ENCODE data around the gene SLC8A1. TPM values are rescaled to one million over a fixed set of nuclear protein-coding genes. Genes with fewer than 3 reads are reported as not detected.

SLC8A1 gene
- total RNA-seq, 1 experiment from 2014 or later = 1.7 TPM

DNA sequence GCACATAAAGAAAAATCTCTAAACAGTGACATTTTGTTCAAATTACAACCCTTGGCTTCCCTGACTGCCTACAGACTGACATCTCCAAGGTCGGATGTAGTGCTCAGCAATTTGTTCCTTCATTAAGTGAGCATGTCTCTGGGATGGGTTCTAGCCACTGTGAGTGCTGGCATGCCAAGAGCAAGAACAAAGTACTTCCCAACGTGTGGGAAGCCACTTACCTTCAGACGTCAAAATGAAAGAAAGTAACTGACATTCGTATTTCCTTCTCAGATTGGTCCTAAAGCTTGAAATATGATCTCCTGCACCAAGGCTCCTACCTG is 193.8 kb downstream of the SLC8A1 start:
- H3K79me2 ChIP-seq (ENCODE audit: insufficient read depth, low read length) = no peaks in the 10 kb centered on the region
- no peaks in the 10 kb centered on the region for H3K9me3 ChIP-seq (ENCODE audit: control insufficient read depth, low read depth, low read length)
- no CpG with 5 or more reads among the region's 4 CpGs for whole genome bisulfite sequencing (ENCODE audit: extremely low coverage, insufficient read length, low lambda C conversion rate)

More for the DNA sequence above, 193.8 kb downstream of the SLC8A1 start:
- Histone ChIP-seq H4K8ac (replicated peaks; ENCODE audit: insufficient read length, low read depth, low read length) (no peak overlapping the region), H2AFZ (ENCODE audit: low read length) (no peak overlapping the region), H3K27me3 (ENCODE audit: insufficient read depth, low read length) (no peaks in the 10 kb centered on the region), H2AK5ac (ENCODE audit: insufficient read length, low read length) (no peak overlapping the region), H2BK20ac (ENCODE audit: low read depth, low read length, poor library complexity, severe bottlenecking) (no peak overlapping the region), H2BK5ac (ENCODE audit: insufficient read length, low read length) (no peak overlapping the region), H3K9ac (ENCODE audit: extremely low read depth, insufficient read length, low read length) (no peak overlapping the region), H2BK15ac (ENCODE audit: low read depth, low read length) (no peak overlapping the region), H2BK120ac (ENCODE audit: low read depth, low read length, poor library complexity, severe bottlenecking) (no peak overlapping the region), H3K18ac (ENCODE audit: insufficient read length, low read depth, low read length) (no peak overlapping the region), H3T11ph (ENCODE audit: low read length) (no peak overlapping the region), H4K5ac (ENCODE audit: insufficient read length, low read depth, low read length) (no peak overlapping the region), H3K79me1 (ENCODE audit: insufficient read depth, low read depth, low read length, poor library complexity, severe bottlenecking) (no peaks in the 10 kb centered on the region), H3K23ac (ENCODE audit: insufficient read length, low read depth, low read length) (no peak overlapping the region), H3K23me2 (ENCODE audit: insufficient read length, low read depth, low read length, poor library complexity, severe bottlenecking) (no peaks in the 10 kb centered on the region), H3K27ac (ENCODE audit: insufficient read length, low read depth, low read length) (no peak overlapping the region), H3K4me1 (ENCODE audit: insufficient read depth, low read length) (no peaks in the 10 kb centered on the region), H3K56ac (ENCODE audit: insufficient read length, low read depth, low read length) (no peak overlapping the region), H4K91ac (ENCODE audit: insufficient read length, low read depth, low read length) (no peak overlapping the region), H3K14ac (ENCODE audit: insufficient read depth, low read length) (no peak overlapping the region), H3K4ac (ENCODE audit: low read depth, low read length) (no peak overlapping the region), H2BK12ac (ENCODE audit: insufficient read length, low read depth, low read length) (no peak overlapping the region), H4K20me1 (ENCODE audit: control insufficient read depth, insufficient read depth, insufficient read length) (no peaks in the 10 kb centered on the region), H3K4me2 (ENCODE audit: insufficient read depth, insufficient read length, low read length) (no peak overlapping the region)
- TF ChIP-seq, protein P1, sequence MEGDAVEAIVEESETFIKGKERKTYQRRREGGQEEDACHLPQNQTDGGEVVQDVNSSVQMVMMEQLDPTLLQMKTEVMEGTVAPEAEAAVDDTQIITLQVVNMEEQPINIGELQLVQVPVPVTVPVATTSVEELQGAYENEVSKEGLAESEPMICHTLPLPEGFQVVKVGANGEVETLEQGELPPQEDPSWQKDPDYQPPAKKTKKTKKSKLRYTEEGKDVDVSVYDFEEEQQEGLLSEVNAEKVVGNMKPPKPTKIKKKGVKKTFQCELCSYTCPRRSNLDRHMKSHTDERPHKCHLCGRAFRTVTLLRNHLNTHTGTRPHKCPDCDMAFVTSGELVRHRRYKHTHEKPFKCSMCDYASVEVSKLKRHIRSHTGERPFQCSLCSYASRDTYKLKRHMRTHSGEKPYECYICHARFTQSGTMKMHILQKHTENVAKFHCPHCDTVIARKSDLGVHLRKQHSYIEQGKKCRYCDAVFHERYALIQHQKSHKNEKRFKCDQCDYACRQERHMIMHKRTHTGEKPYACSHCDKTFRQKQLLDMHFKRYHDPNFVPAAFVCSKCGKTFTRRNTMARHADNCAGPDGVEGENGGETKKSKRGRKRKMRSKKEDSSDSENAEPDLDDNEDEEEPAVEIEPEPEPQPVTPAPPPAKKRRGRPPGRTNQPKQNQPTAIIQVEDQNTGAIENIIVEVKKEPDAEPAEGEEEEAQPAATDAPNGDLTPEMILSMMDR (conservative IDR thresholded peaks at IDR 0.05) = no peak
- Mint-ChIP-seq H3K9me3 (no peaks in the 10 kb centered on the region), H3K36me3 (ENCODE audit: insufficient read depth in 1 of 3, low read depth in 3 of 3) (no peaks in the 10 kb centered on the region), H3K27me3 (ENCODE audit: low read depth) (no peaks in the 10 kb centered on the region), H3K27ac (no peak overlapping the region), H3K4me1 (peaks cover 11 to 13% of the 10 kb centered on the region in 2 experiments), H3K4me3 (no peak overlapping the region)
- no peak for DNase-seq

All from H9 (cell line).